Measurements from ENCODE around the gene FOXO3. TPM values are rescaled to one million over a fixed set of nuclear protein-coding genes. Genes with fewer than 3 reads are reported as not detected.
A peak's percentile ranks its signal among the peaks of the same experiment; 100 is the strongest.

The FOXO3 gene
- total and polyA plus RNA-seq, 2 donors (not counting 3 experiments of a cell fraction or from before 2014, with no cell fraction given), result 14.4 to 16.9 TPM

DNA sequence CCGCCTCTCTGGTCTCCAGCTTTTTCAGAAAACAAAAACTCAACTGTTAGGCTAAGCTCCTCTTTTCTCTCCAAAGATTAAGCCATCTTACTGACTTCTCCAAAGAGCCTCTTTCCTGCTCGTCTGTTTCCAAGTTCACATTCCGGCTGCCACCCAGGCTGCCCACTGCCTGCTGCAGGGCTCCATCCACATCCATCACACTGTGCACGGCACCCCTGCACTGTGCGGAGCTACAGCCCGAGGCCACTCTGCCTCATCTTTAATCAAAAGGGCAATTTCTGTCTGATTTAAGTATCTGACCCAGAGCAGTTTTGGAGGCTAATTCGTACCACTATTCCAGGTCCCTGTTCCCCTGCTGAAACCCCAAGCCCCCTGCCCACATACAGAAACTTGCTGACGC lies 145.9 kb downstream of the FOXO3 start:
- H3K9me1 ChIP-seq (replicated peaks; ENCODE audit: control insufficient read depth, extremely low read depth, insufficient read depth, low read length), result no peaks in the 10 kb centered on the region
- BruUV-seq (replicated peaks), result no TSS peak
- no peaks in the 10 kb centered on the region for H3K79me2 ChIP-seq (ENCODE audit: control insufficient read depth, insufficient read depth, low read length)
- FAIRE-seq (no peak), DNase-seq (ENCODE audit: low read depth, low spot score) (no peak)
- peaks cover 0 to 4% of the 10 kb centered on the region in 2 experiments for H3K27me3 ChIP-seq (ENCODE audit: control insufficient read depth in 2 of 2, insufficient read depth in 2 of 2, low read length in 2 of 2)
- H3K9me3 ChIP-seq (replicated peaks; ENCODE audit: control insufficient read depth, insufficient read depth, low read length), result no peaks in the 10 kb centered on the region
- H3K9ac ChIP-seq (replicated peaks; ENCODE audit: extremely low read depth, insufficient read depth, low read length), result no peak overlapping the region
- no peak overlapping the region for H3K4me3 ChIP-seq (replicated peaks in 1 of 3; ENCODE audit: insufficient read depth in 1 of 3, low read depth in 1 of 3, low read length in 3 of 3)
- CTCF ChIA-PET, result no interaction called here
- TF ChIP-seq, protein P1, sequence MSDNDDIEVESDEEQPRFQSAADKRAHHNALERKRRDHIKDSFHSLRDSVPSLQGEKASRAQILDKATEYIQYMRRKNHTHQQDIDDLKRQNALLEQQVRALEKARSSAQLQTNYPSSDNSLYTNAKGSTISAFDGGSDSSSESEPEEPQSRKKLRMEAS (IDR thresholded peaks at IDR 0.05; ENCODE audit: insufficient read depth, insufficient read length), result no peak
- TF ChIP-seq JUN (IDR thresholded peaks at IDR 0.05; ENCODE audit: borderline replicate concordance, insufficient read depth, insufficient read length, low read depth), result no peak
- TF ChIP-seq FOS (IDR thresholded peaks at IDR 0.05; ENCODE audit: borderline replicate concordance, insufficient read depth, low read length), result no peak
- TF ChIP-seq EZH2 (IDR thresholded peaks at IDR 0.05; ENCODE audit: borderline replicate concordance, low read depth, low read length, severe bottlenecking), result no peak
- no peak for TF ChIP-seq POLR2AphosphoS5 (IDR thresholded peaks at IDR 0.05; ENCODE audit: insufficient read depth, low read depth, low read length)
- TF ChIP-seq MYC (IDR thresholded peaks at IDR 0.05; ENCODE audit: low read depth, low read length), result no peak
- TF ChIP-seq GATA2 (IDR thresholded peaks at IDR 0.05; ENCODE audit: insufficient read depth, insufficient read length, low read depth, low read length), result no peak
- no peak overlapping the region for H3K4me2 ChIP-seq (ENCODE audit: insufficient read depth, low read length)
- no peaks in the 10 kb centered on the region for H3K36me3 ChIP-seq (ENCODE audit: control insufficient read depth in 2 of 2, extremely low read depth in 1 of 2, insufficient read depth in 2 of 2, low read length in 2 of 2)
- no peaks in the 10 kb centered on the region for H3K4me1 ChIP-seq (ENCODE audit: control insufficient read depth, extremely low read depth, insufficient read depth, low read length)
- dilution Hi-C loops (cut with MboI; ENCODE audit: extremely low pct_ligation_motif_present, low sequenced_read_pairs) (no loop called here), intact Hi-C loops (cut with micrococcal nuclease) (no loop called here)
- no peak overlapping the region for H2AFZ ChIP-seq (ENCODE audit: low read depth, low read length)
- no peaks in the 10 kb centered on the region for H4K20me1 ChIP-seq (replicated peaks; ENCODE audit: control insufficient read depth, extremely low read depth, insufficient read depth, low read length)
- POLR2A ChIA-PET, result interaction anchor here (0.7 kb wide), 1 partner anchor 118 kb away, joined by 3 read pairs; no protein-coding TSS in a partner anchor
- no peak overlapping the region for H3K27ac ChIP-seq (ENCODE audit: insufficient read depth, low read depth, low read length)

DNA sequence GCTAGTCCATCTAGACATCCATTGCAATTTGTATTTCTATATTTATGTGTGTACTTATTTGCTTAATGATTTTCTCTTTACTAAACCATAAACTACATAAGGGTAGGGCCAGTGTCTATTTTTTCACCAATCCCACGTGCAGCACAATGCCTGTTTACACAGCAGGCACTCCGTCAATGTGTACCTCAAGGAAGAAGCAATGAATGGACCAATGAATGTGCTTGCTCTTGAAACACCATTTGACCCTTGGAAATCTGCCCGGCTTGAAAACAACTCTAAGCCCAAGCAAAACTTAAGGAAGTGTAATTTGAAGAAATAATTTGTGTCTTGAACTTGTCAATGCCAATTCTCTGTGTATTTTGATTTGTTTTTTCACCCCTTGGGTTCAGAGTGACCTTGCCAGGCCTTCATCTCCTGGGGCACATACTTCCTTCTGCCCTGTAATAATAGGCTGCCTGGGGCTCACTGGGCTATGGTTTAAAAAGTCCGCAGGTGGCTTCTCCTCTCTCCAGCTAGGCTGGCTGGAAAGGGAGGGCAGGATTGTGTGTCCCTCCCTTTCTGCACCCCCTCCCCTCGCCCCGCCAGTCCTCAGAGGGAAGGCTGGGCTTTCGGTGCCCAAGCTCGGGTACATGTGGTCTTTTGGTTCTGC lies 146.7 kb downstream of the FOXO3 start:
- peak; percentile 60 for FAIRE-seq
- peak; percentile 76 for DNase-seq (ENCODE audit: low read depth, low spot score)

More for the DNA sequence above, 146.7 kb downstream of the FOXO3 start:
- Histone ChIP-seq H3K27ac (ENCODE audit: insufficient read depth, low read depth, low read length) (no peak overlapping the region), H3K79me2 (ENCODE audit: control insufficient read depth, insufficient read depth, low read length) (no peaks in the 10 kb centered on the region), H2AFZ (ENCODE audit: low read depth, low read length) (no peak overlapping the region), H3K9ac (replicated peaks; ENCODE audit: extremely low read depth, insufficient read depth, low read length) (no peak overlapping the region), H3K9me3 (replicated peaks; ENCODE audit: control insufficient read depth, insufficient read depth, low read length) (no peaks in the 10 kb centered on the region), H4K20me1 (replicated peaks; ENCODE audit: control insufficient read depth, extremely low read depth, insufficient read depth, low read length) (no peaks in the 10 kb centered on the region), H3K27me3 (ENCODE audit: control insufficient read depth in 2 of 2, insufficient read depth in 2 of 2, low read length in 2 of 2) (peaks cover 0 to 4% of the 10 kb centered on the region in 2 experiments), H3K4me1 (ENCODE audit: control insufficient read depth, extremely low read depth, insufficient read depth, low read length) (no peaks in the 10 kb centered on the region), H3K4me2 (ENCODE audit: insufficient read depth, low read length) (no peak overlapping the region), H3K36me3 (ENCODE audit: control insufficient read depth in 2 of 2, extremely low read depth in 1 of 2, insufficient read depth in 2 of 2, low read length in 2 of 2) (no peaks in the 10 kb centered on the region), H3K9me1 (replicated peaks; ENCODE audit: control insufficient read depth, extremely low read depth, insufficient read depth, low read length) (no peaks in the 10 kb centered on the region), H3K4me3 (replicated peaks in 1 of 3; ENCODE audit: insufficient read depth in 1 of 3, low read depth in 1 of 3, low read length in 3 of 3) (no peak overlapping the region)
- intact Hi-C loops (cut with micrococcal nuclease), result no loop called here
- dilution Hi-C loops (cut with MboI; ENCODE audit: extremely low pct_ligation_motif_present, low sequenced_read_pairs), result no loop called here
- no TSS peak for BruUV-seq (replicated peaks)
- TF ChIP-seq MYC (IDR thresholded peaks at IDR 0.05; ENCODE audit: low read depth, low read length) (no peak), POLR2AphosphoS5 (IDR thresholded peaks at IDR 0.05; ENCODE audit: insufficient read depth, low read depth, low read length) (no peak), GATA2 (IDR thresholded peaks at IDR 0.05; ENCODE audit: insufficient read depth, insufficient read length, low read depth, low read length) (no peak), FOS (IDR thresholded peaks at IDR 0.05; ENCODE audit: borderline replicate concordance, insufficient read depth, low read length) (no peak), JUN (IDR thresholded peaks at IDR 0.05; ENCODE audit: borderline replicate concordance, insufficient read depth, insufficient read length, low read depth) (no peak), EZH2 (IDR thresholded peaks at IDR 0.05; ENCODE audit: borderline replicate concordance, low read depth, low read length, severe bottlenecking) (no peak), POLR2A (IDR thresholded peaks at IDR 0.05; ENCODE audit: low read depth, low read length) (no peak)
- TF ChIP-seq, protein P2, sequence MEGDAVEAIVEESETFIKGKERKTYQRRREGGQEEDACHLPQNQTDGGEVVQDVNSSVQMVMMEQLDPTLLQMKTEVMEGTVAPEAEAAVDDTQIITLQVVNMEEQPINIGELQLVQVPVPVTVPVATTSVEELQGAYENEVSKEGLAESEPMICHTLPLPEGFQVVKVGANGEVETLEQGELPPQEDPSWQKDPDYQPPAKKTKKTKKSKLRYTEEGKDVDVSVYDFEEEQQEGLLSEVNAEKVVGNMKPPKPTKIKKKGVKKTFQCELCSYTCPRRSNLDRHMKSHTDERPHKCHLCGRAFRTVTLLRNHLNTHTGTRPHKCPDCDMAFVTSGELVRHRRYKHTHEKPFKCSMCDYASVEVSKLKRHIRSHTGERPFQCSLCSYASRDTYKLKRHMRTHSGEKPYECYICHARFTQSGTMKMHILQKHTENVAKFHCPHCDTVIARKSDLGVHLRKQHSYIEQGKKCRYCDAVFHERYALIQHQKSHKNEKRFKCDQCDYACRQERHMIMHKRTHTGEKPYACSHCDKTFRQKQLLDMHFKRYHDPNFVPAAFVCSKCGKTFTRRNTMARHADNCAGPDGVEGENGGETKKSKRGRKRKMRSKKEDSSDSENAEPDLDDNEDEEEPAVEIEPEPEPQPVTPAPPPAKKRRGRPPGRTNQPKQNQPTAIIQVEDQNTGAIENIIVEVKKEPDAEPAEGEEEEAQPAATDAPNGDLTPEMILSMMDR (IDR thresholded peaks at IDR 0.05; ENCODE audit: extremely low read depth in 1 of 2, insufficient read depth in 1 of 2, low read depth in 1 of 2, low read length in 2 of 2), result no peak
- TF ChIP-seq, protein P1 (IDR thresholded peaks at IDR 0.05; ENCODE audit: insufficient read depth, insufficient read length), result no peak
- ChIA-PET POLR2A (no interaction called here), CTCF (no interaction called here)
